SU-DHL-6 (cell line): ENCODE data around the gene RNF223.

Source experiments
- H2AFZ ChIP-seq: fragments of 200-600 bp; sonication (generic); 2 replicates; pipeline ENCODE4 v1.6.1; 2014; ENCODE audit warnings: low read depth, mild to moderate bottlenecking, moderate library complexity, mixed read lengths, antibody characterized with exemption, low read length; ENCODE audit not compliant: severe bottlenecking
- H3F3A ChIP-seq: fragments of 200-600 bp; shearing (Covaris generic); 2 replicates; pipeline ENCODE4 v1.6.0; 2016; ENCODE audit warnings: antibody characterized with exemption, mild to moderate bottlenecking; ENCODE audit not compliant: insufficient read depth
- H3K27ac ChIP-seq: fragments of 200-600 bp; sonication (generic); 2 replicates; pipeline ENCODE4 v1.5.1; 2016; ENCODE audit warnings: low read depth, mild to moderate bottlenecking, low read length, moderate library complexity, mixed read lengths
- H3K27me3 ChIP-seq: fragments of 200-600 bp; sonication (generic), shearing (Covaris generic); 2 replicates; pipeline ENCODE4 v1.6.0; 2014; ENCODE audit warnings: mild to moderate bottlenecking, low read length
- H3K36me3 ChIP-seq: fragments of 200-600 bp; sonication (generic); 2 replicates; pipeline ENCODE4 v1.6.1; 2014; ENCODE audit warnings: mild to moderate bottlenecking, low read length, mixed read lengths
- H3K4me2 ChIP-seq: fragments of 300-600, 200-600 bp; shearing (Covaris generic), sonication (generic); 2 replicates; pipeline ENCODE4 v1.6.0; 2014; ENCODE audit warnings: low read length, low read depth, mild to moderate bottlenecking; ENCODE audit not compliant: poor library complexity, severe bottlenecking
- H3K4me3 ChIP-seq: fragments of 200-600 bp; sonication (generic); 2 replicates; pipeline ENCODE4 v1.5.1; 2014; ENCODE audit warnings: antibody characterized with exemption, low read length, mild to moderate bottlenecking, mixed read lengths; ENCODE audit not compliant: insufficient read depth, poor library complexity, severe bottlenecking
- H3K79me2 ChIP-seq: fragments of 200-600 bp; sonication (generic); 2 replicates; pipeline ENCODE4 v1.6.1; 2014; ENCODE audit warnings: mild to moderate bottlenecking, low read length, moderate library complexity; ENCODE audit not compliant: insufficient read depth
- H3K9ac ChIP-seq: fragments of 200-600 bp; sonication (generic); 2 replicates; pipeline ENCODE4 v1.7.0; 2014; ENCODE audit warnings: mild to moderate bottlenecking, low read length
- H3K9me2 ChIP-seq: fragments of 200-600 bp; sonication (generic); replicated peaks from 2 replicates; pipeline ENCODE4 v1.6.1; 2014; ENCODE audit warnings: low read length; ENCODE audit not compliant: insufficient read depth
- H3K9me3 ChIP-seq: fragments of 200-600 bp; sonication (generic); 2 replicates; pipeline ENCODE4 v1.6.1; 2014; ENCODE audit warnings: low read length, mixed read lengths; ENCODE audit not compliant: insufficient read depth
- H4K20me1 ChIP-seq: fragments of 200-600 bp; sonication (generic); 2 replicates; pipeline ENCODE4 v1.6.1; 2014; ENCODE audit warnings: low read depth, mild to moderate bottlenecking, antibody characterized with exemption, low read length, moderate library complexity, mixed read lengths
- EZH2phosphoT487 ChIP-seq: fragments of 200-600 bp; sonication (generic), shearing (Covaris generic); conservative IDR thresholded peaks from 2 replicates; pipeline ENCODE4 v1.6.1; 2018; ENCODE audit warnings: mild to moderate bottlenecking, antibody characterized with exemption, low read length, moderate library complexity, mixed read lengths
- TF ChIP-seq, protein P1 (sequence below): fragments of 200-600 bp; sonication (generic); IDR thresholded peaks from one replicate; pipeline ENCODE4 v1.5.1; 2017; ENCODE audit warnings: antibody characterized with exemption, mild to moderate bottlenecking, low read length, moderate library complexity; ENCODE audit not compliant: insufficient read depth, poor library complexity, severe bottlenecking

Gene RNF223

DNA sequence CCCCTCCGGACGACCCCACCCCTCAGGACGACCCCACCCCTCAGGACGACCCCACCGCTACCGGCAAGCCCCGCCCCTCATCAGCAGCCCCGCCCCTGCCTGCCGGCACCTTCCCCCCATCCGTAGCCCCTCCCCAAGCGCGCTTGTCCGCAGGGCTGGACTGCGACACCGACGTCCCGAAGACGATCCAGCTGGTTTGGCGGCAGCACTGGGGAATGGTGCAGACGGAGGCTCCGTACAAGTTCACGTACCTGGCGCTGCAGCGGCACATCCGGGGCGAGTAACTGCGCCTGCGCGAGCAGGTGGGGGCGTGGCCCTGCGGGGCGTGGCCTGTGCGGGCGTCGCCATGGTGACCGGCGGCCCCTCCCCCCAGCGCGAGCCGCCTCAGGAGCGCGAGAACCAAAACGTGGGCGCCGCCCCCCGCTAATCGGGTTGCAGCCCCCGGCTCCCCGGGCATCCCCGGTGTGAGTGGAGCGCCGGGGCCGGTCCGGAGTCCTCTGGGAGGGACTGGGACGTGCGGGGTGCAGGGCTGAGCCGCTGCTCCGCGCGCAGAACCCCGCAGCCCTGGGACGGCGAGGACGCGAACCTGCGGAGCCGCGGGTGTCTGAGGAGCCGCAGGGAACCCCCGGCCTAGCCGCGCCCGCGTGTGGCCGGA is 4.9 kb downstream of the RNF223 start:
- TF ChIP-seq, protein P1, sequence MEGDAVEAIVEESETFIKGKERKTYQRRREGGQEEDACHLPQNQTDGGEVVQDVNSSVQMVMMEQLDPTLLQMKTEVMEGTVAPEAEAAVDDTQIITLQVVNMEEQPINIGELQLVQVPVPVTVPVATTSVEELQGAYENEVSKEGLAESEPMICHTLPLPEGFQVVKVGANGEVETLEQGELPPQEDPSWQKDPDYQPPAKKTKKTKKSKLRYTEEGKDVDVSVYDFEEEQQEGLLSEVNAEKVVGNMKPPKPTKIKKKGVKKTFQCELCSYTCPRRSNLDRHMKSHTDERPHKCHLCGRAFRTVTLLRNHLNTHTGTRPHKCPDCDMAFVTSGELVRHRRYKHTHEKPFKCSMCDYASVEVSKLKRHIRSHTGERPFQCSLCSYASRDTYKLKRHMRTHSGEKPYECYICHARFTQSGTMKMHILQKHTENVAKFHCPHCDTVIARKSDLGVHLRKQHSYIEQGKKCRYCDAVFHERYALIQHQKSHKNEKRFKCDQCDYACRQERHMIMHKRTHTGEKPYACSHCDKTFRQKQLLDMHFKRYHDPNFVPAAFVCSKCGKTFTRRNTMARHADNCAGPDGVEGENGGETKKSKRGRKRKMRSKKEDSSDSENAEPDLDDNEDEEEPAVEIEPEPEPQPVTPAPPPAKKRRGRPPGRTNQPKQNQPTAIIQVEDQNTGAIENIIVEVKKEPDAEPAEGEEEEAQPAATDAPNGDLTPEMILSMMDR: no peak
- no peak overlapping the region for H2AFZ ChIP-seq
- no peaks in the 10 kb centered on the region for H3K9me3 ChIP-seq
- H3K36me3 ChIP-seq: no peaks in the 10 kb centered on the region
- no peak overlapping the region for H3K9ac ChIP-seq
- H3K9me2 ChIP-seq: no peaks in the 10 kb centered on the region
- no peak overlapping the region for H3K27ac ChIP-seq
- no peaks in the 10 kb centered on the region for H3K27me3 ChIP-seq
- H3K79me2 ChIP-seq: no peaks in the 10 kb centered on the region
- H3K4me2 ChIP-seq: peak overlapping the region; percentile 35
- no peak overlapping the region for H3K4me3 ChIP-seq
- H4K20me1 ChIP-seq: no peaks in the 10 kb centered on the region
- no peaks in the 10 kb centered on the region for H3F3A ChIP-seq

DNA sequence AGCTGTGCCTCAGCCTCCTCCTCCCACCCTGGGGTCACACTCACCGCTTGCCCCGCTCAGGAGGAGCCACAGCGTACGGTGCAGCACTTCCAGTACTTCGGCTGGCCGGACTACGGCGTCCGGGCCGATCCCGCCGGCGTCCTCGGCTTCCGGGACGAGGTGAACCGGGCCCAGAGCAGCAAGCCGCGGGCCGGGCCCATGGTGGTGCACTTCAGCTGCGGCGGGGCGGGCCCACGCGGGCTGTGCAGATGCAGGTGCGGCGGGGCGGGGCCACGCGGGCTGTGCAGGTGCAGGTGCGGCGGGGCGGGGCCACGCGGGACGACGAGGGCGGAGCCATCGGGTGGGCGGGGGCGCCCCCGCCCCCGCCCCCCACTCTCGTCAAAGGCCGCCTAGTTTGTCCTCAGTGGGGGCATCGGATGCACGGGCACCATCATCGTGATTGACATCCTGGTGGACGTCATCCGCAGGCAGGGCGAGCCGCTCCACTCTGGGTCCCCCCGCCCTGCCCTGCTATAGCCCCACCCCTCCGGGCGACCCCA is 5.5 kb downstream of the RNF223 start:
- Histone ChIP-seq H3K27ac (no peak overlapping the region), H3K36me3 (no peaks in the 10 kb centered on the region), H4K20me1 (no peaks in the 10 kb centered on the region), H3F3A (no peaks in the 10 kb centered on the region), H3K9ac (no peak overlapping the region), H3K79me2 (no peaks in the 10 kb centered on the region), H3K27me3 (no peaks in the 10 kb centered on the region), H2AFZ (no peak overlapping the region), H3K4me3 (no peak overlapping the region), H3K9me3 (no peaks in the 10 kb centered on the region), H3K9me2 (no peaks in the 10 kb centered on the region), H3K4me2 (no peak overlapping the region)
- TF ChIP-seq, protein P1: no peak
- TF ChIP-seq EZH2phosphoT487: no peak

DNA sequence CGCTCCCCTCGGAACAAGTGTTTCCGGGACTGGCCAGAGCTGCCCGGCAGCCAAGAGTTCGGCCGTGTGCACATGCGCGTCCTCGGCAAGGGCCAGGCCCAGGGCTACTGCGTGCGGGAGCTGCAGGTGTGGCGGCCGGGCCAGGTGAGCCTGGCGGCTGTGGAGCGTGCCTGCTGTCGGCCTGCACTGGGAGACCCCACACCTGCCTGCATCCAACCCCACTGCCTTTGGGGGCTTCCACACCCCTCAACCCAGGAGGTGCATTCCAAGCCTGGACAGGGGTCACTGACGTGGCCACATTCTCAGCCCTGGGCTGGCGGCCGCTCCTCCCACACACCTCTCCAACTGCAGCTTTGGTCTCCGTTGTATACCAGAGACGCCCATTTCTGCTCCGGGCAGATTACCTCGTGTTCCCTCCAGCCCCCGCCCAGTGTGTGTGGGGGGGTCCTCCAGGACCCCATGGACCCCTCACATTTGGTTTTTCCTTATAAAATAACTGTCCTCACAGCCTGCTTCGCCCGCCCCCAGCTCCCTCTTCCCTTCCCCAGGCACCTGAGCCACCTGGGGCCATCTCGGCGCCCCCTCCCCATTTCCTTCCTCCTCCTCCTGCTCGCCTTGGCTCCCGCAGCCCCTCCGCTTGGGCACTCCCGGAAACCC is 6.1 kb downstream of the RNF223 start:
- Histone ChIP-seq H3K9ac (no peak overlapping the region), H3K4me3 (no peak overlapping the region), H2AFZ (no peak overlapping the region), H3K36me3 (no peaks in the 10 kb centered on the region), H3K27me3 (no peaks in the 10 kb centered on the region), H3F3A (no peaks in the 10 kb centered on the region), H3K4me2 (no peak overlapping the region), H4K20me1 (no peaks in the 10 kb centered on the region), H3K9me3 (no peaks in the 10 kb centered on the region), H3K27ac (no peak overlapping the region), H3K79me2 (no peaks in the 10 kb centered on the region), H3K9me2 (no peaks in the 10 kb centered on the region)
- TF ChIP-seq, protein P1: no peak
- TF ChIP-seq EZH2phosphoT487: no peak
